ENCODE measurements around the gene PLIN4. TPM values are rescaled to one million over a fixed set of nuclear protein-coding genes. Genes with fewer than 3 reads are reported as not detected.
A peak's percentile ranks its signal among the peaks of the same experiment; 100 is the strongest.
"Not testable (repeated sequence)": the region's sequence is repeated elsewhere in the genome, so short reads cannot be mapped to it uniquely, and the experiment has no call there.

Gene PLIN4
- total RNA-seq, 1 donor = 0.43 TPM

GRCh38 chr19:4529924-4530522, 11.7 kb upstream of the PLIN4 start:
- no peak for DNase-seq (ENCODE audit: low read depth)

GRCh38 chr19:4528843-4529242, 10.6 kb upstream of the PLIN4 start:
- DNase-seq (ENCODE audit: low read depth) = no peak
- no peak for TF ChIP-seq CTCF (IDR thresholded peaks at IDR 0.05; ENCODE audit: insufficient read depth, low read depth, low read length)
- H3K4me3 ChIP-seq (ENCODE audit: low read depth, low read length) = no peak overlapping the region

More at GRCh38 chr19:4529924-4530522, 11.7 kb upstream of the PLIN4 start:
- TF ChIP-seq CTCF (IDR thresholded peaks at IDR 0.05; ENCODE audit: insufficient read depth, low read depth, low read length) = no peak
- no peak overlapping the region for H3K4me3 ChIP-seq (ENCODE audit: low read depth, low read length)

- DNase-seq (ENCODE audit: low read depth); H3K4me3 ChIP-seq (ENCODE audit: low read depth, low read length): not testable (repeated sequence)
These were observed 9.1 kb upstream of the PLIN4 start for GRCh38 chr19:4527377-4527776.

- H3K4me3 ChIP-seq (ENCODE audit: low read depth, low read length) = no peak overlapping the region
- no peak for DNase-seq (ENCODE audit: low read depth)
- TF ChIP-seq CTCF (IDR thresholded peaks at IDR 0.05; ENCODE audit: insufficient read depth, low read depth, low read length) = no peak
These were observed 7.3 kb upstream of the PLIN4 start for GRCh38 chr19:4525563-4526002.

GRCh38 chr19:4524808-4525562, 6.7 kb upstream of the PLIN4 start:
- peak; percentile 82 for TF ChIP-seq CTCF (IDR thresholded peaks at IDR 0.05; ENCODE audit: insufficient read depth, low read depth, low read length)
- H3K4me3 ChIP-seq (ENCODE audit: low read depth, low read length) = no peak overlapping the region
- peak; percentile 38 for DNase-seq (ENCODE audit: low read depth)

- TF ChIP-seq CTCF (IDR thresholded peaks at IDR 0.05; ENCODE audit: insufficient read depth, low read depth, low read length) = peak; percentile 78
- H3K4me3 ChIP-seq (ENCODE audit: low read depth, low read length) = no peak overlapping the region
- DNase-seq (ENCODE audit: low read depth) = peak; percentile 38
These were observed 5.2 kb upstream of the PLIN4 start for GRCh38 chr19:4523306-4524110.

Data from fibroblast of villous mesenchyme (primary cell).